GM12892 (cell line): ENCODE results near the gene APOBEC3A.

Experiments used
- POLR2AphosphoS5 ChIP-seq: IDR thresholded peaks from 2 replicates; pipeline ENCODE4 v1.6.1; 2011; ENCODE audit warnings: low read depth, low read length, control low read depth
- TAF1 ChIP-seq: IDR thresholded peaks from 2 replicates; pipeline ENCODE4 v1.6.1; 2011; ENCODE audit warnings: low read depth, mild to moderate bottlenecking, control low read depth, low read length, borderline replicate concordance

GRCh38 chr22:38956551-38956950, 858 bp upstream of the APOBEC3A start:
- no peak for TF ChIP-seq POLR2AphosphoS5
- TF ChIP-seq TAF1 = no peak
